GM18508 (cell line): ENCODE results near the gene DBP.
"Not testable (repeated sequence)": the region's sequence is repeated elsewhere in the genome, so short reads cannot be mapped to it uniquely, and the experiment has no call there.

ENCODE experiments used
- ATAC-seq: cut with Tn5 transposase; IDR thresholded peaks from one replicate; pipeline ENCODE4 v1.9.1; 2021; ENCODE audit warnings: moderate number of reproducible peaks; ENCODE audit not compliant: insufficient read depth, unreplicated experiment

Gene DBP

GRCh38 chr19:48636859-48637448 is at the start of gene DBP:
TSS of gene DBP (minus strand) at chr19:48637379. CDS start at chr19:48636994, 385 bp downstream.
- no peak for ATAC-seq

GRCh38 chr19:48686637-48687036 is 49.5 kb upstream of the DBP start:
- ATAC-seq, result not testable (repeated sequence)

- ATAC-seq, result no peak
Observed at GRCh38 chr19:48686088-48686487, 48.9 kb upstream of the DBP start.

- no peak for ATAC-seq
Observed at GRCh38 chr19:48685583-48685982, 48.4 kb upstream of the DBP start.

- ATAC-seq, result no peak
Observed at GRCh38 chr19:48683349-48683748, 46.2 kb upstream of the DBP start.

GRCh38 chr19:48681127-48681470 is 43.9 kb upstream of the DBP start:
- ATAC-seq, result no peak

- no peak for ATAC-seq
Observed at GRCh38 chr19:48680436-48681126, 43.4 kb upstream of the DBP start.

GRCh38 chr19:48680006-48680405 is 42.8 kb upstream of the DBP start:
- not testable (repeated sequence) for ATAC-seq

- ATAC-seq, result no peak
Observed at GRCh38 chr19:48678201-48678600, 41.0 kb upstream of the DBP start.

- no peak for ATAC-seq
Observed at GRCh38 chr19:48676887-48677286, 39.7 kb upstream of the DBP start.

GRCh38 chr19:48676487-48676886 is 39.3 kb upstream of the DBP start:
- no peak for ATAC-seq

- ATAC-seq, result no peak
Observed at GRCh38 chr19:48674921-48675824, 38.0 kb upstream of the DBP start.

GRCh38 chr19:48674216-48674809 is 37.1 kb upstream of the DBP start:
- no peak for ATAC-seq

GRCh38 chr19:48673436-48674100 is 36.4 kb upstream of the DBP start:
- ATAC-seq, result no peak

- no peak for ATAC-seq
Observed at GRCh38 chr19:48672994-48673393, 35.8 kb upstream of the DBP start, which contains the start of gene NTN5. TSS of gene NTN5 (minus strand) at chr19:48673017. CDS start at chr19:48670986, 2,031 bp downstream.

- ATAC-seq, result no peak
Observed at GRCh38 chr19:48671446-48671995, 34.3 kb upstream of the DBP start.

- no peak for ATAC-seq
Observed at GRCh38 chr19:48670699-48671445, 33.7 kb upstream of the DBP start.

GRCh38 chr19:48669903-48670668 is 32.9 kb upstream of the DBP start:
- ATAC-seq, result no peak
